Measurements from ENCODE around the gene CHCHD6.

CHCHD6 gene

GRCh38 chr3:126663750-126664149 is 40.3 kb upstream of the CHCHD6 start:
- no peak overlapping the region for H3K4me3 ChIP-seq (ENCODE audit: extremely low read depth, insufficient read depth, low read length, poor library complexity, severe bottlenecking)
- no peak overlapping the region for H3K27ac ChIP-seq (ENCODE audit: low read depth, low read length, severe bottlenecking)
- 83 to 84% methylated on average over 1 to 8 of the region's 8 CpGs for WGBS, 2 experiments (ENCODE audit: insufficient coverage in 2 of 2)
- no peaks in the 10 kb centered on the region for H3K9me3 ChIP-seq (ENCODE audit: control insufficient read depth, low read length)
- H3K36me3 ChIP-seq (ENCODE audit: control insufficient read depth, insufficient read depth, low read length): no peaks in the 10 kb centered on the region
- H3K4me1 ChIP-seq (ENCODE audit: control insufficient read depth, insufficient read depth, low read length, poor library complexity, severe bottlenecking): no peaks in the 10 kb centered on the region

DNA sequence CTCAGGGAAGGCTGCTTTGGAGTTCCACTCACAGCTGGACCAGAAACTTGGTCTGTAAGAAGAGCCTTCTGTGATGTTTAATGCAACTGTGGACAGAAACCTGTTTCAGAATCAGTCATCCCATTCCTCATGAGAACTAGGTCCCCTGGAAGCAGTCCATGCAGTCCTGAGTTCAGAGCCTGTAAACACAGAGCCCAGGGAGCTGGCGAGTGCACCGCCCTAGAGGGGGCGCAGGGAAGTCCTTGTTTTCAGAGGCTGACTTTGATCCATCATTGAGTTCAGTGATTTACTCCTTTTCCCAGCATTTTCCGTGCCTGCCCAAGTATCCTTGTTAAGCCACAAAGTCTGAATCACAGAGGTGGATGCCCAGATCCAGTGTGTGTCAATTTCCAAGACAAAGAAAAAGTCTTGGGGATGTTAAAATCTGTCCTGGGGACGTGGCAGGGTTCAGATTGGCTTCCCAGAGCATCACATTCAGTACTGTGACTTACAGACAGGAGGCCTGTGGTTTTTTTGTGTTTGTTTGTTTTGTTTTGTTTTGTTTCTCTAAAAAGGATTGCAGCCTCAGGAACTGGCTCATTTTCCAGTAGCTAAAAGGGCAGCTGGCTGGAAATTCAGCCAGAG is 39.3 kb upstream of the CHCHD6 start:
- no peak overlapping the region for H3K4me3 ChIP-seq (ENCODE audit: extremely low read depth, insufficient read depth, low read length, poor library complexity, severe bottlenecking)
- no peaks in the 10 kb centered on the region for H3K4me1 ChIP-seq (ENCODE audit: control insufficient read depth, insufficient read depth, low read length, poor library complexity, severe bottlenecking)
- WGBS, 2 experiments (ENCODE audit: insufficient coverage in 2 of 2): 63 to 81% methylated on average over 3 to 5 of the region's 5 CpGs
- H3K9me3 ChIP-seq (ENCODE audit: control insufficient read depth, low read length): no peaks in the 10 kb centered on the region
- no peak overlapping the region for H3K27ac ChIP-seq (ENCODE audit: low read depth, low read length, severe bottlenecking)
- H3K36me3 ChIP-seq (ENCODE audit: control insufficient read depth, insufficient read depth, low read length): no peaks in the 10 kb centered on the region

DNA sequence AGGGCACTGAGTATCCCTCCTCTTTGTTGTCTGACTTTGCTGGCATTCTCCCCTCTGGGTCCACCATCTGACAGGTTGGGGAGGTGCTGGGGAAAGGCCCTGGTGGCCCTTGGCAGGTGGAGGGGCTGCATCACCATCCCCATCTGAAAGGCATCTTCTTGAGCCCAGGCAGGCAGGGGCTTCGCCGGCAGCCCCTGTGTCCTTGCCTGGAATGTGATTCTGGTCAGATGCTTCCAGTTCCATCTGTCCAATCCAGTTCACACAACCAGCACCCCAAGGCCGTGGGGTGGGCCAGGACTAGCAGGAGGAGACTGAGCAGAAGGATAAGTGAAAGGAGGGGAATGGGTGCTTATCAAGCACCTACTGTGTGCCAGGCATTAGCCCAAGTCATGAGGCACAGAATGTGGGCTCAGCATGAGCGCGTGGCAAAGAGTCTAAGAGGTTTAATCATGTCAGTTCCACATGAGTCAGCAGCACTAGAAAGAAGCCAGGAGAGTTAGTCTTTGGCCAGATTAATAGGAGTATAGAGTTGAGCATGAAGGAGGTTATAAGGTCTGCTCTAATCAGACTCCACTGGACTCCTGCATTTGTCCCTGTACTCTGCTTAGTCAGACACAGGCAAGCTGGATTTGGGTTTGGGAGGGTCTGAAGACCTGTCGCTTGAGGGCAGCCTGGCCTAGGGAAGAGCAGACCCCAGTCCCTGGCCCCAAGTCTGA is 38.7 kb upstream of the CHCHD6 start:
- Histone ChIP-seq H3K27ac (ENCODE audit: low read depth, low read length, severe bottlenecking) (no peak overlapping the region), H3K4me1 (ENCODE audit: control insufficient read depth, insufficient read depth, low read length, poor library complexity, severe bottlenecking) (no peaks in the 10 kb centered on the region), H3K36me3 (ENCODE audit: control insufficient read depth, insufficient read depth, low read length) (no peaks in the 10 kb centered on the region), H3K4me3 (ENCODE audit: extremely low read depth, insufficient read depth, low read length, poor library complexity, severe bottlenecking) (no peak overlapping the region), H3K9me3 (ENCODE audit: control insufficient read depth, low read length) (no peaks in the 10 kb centered on the region)
- WGBS, 2 experiments (ENCODE audit: insufficient coverage in 2 of 2): 89 to 91% methylated on average over 4 to 5 of the region's 6 CpGs

- WGBS, 2 experiments (ENCODE audit: insufficient coverage in 2 of 2): 92 to 94% methylated on average over 14 to 15 of the region's 15 CpGs
- H3K36me3 ChIP-seq (ENCODE audit: control insufficient read depth, insufficient read depth, low read length): no peaks in the 10 kb centered on the region
Measured at GRCh38 chr3:126665959-126666657, 37.9 kb upstream of the CHCHD6 start.

GRCh38 chr3:126666658-126667528 is 37.1 kb upstream of the CHCHD6 start:
- Histone ChIP-seq H3K4me1 (ENCODE audit: control insufficient read depth, insufficient read depth, low read length, poor library complexity, severe bottlenecking) (no peaks in the 10 kb centered on the region), H3K36me3 (ENCODE audit: control insufficient read depth, insufficient read depth, low read length) (no peaks in the 10 kb centered on the region), H3K27ac (ENCODE audit: low read depth, low read length, severe bottlenecking) (no peak overlapping the region), H3K4me3 (ENCODE audit: extremely low read depth, insufficient read depth, low read length, poor library complexity, severe bottlenecking) (no peak overlapping the region), H3K9me3 (ENCODE audit: control insufficient read depth, low read length) (no peaks in the 10 kb centered on the region)
- 87 to 92% methylated on average over 14 of the region's 15 CpGs for WGBS, 2 experiments (ENCODE audit: insufficient coverage in 2 of 2)

More at GRCh38 chr3:126665959-126666657, 37.9 kb upstream of the CHCHD6 start:
- H3K27ac ChIP-seq (ENCODE audit: low read depth, low read length, severe bottlenecking): no peak overlapping the region
- H3K4me1 ChIP-seq (ENCODE audit: control insufficient read depth, insufficient read depth, low read length, poor library complexity, severe bottlenecking): no peaks in the 10 kb centered on the region
- H3K4me3 ChIP-seq (ENCODE audit: extremely low read depth, insufficient read depth, low read length, poor library complexity, severe bottlenecking): no peak overlapping the region
- H3K9me3 ChIP-seq (ENCODE audit: control insufficient read depth, low read length): no peaks in the 10 kb centered on the region

DNA sequence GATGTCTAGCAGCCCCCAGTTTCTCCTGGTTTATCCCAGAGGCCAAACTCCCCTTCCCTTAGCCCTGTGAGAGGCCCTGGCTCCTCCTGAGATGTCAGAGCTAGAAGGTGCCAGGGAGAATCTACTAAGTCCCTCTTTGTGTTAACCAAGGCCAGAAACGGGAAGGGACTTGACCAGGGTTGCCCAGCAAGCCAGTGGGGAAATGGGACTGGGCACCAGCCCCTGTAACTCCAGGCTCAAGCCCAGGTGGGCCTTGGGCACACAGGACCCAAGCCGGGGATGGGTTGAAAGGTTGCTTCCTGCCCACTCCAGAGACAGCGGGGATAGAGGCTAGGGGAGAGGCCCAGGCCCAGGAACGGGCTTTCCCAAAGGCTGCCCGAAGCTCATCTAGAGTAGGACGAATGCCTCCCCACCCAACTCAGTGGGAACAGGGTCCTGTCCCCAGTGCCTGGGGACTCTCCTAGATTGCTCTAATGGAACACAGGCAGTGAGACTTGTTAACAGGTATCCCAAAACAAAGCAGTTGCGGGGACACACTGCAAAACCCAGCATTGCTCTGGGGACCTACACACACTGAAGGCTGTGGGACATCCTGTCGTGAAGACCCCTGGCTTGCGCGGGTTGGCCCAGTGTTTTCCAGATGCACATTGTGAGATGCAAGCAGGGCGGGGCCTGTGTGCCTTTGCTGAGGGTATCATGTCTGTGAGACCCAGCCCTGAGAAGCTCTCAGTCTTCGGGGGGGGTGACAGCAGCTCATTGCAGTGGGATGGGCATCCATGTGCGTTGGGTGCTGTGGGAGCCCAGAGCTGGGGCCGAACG is 36.2 kb upstream of the CHCHD6 start:
- WGBS, 2 experiments (ENCODE audit: insufficient coverage in 2 of 2): 86 to 89% methylated on average over 15 of the region's 15 CpGs
- H3K36me3 ChIP-seq (ENCODE audit: control insufficient read depth, insufficient read depth, low read length): no peaks in the 10 kb centered on the region
- H3K9me3 ChIP-seq (ENCODE audit: control insufficient read depth, low read length): no peaks in the 10 kb centered on the region
- H3K4me1 ChIP-seq (ENCODE audit: control insufficient read depth, insufficient read depth, low read length, poor library complexity, severe bottlenecking): no peaks in the 10 kb centered on the region
- H3K4me3 ChIP-seq (ENCODE audit: extremely low read depth, insufficient read depth, low read length, poor library complexity, severe bottlenecking): no peak overlapping the region
- H3K27ac ChIP-seq (ENCODE audit: low read depth, low read length, severe bottlenecking): no peak overlapping the region

DNA sequence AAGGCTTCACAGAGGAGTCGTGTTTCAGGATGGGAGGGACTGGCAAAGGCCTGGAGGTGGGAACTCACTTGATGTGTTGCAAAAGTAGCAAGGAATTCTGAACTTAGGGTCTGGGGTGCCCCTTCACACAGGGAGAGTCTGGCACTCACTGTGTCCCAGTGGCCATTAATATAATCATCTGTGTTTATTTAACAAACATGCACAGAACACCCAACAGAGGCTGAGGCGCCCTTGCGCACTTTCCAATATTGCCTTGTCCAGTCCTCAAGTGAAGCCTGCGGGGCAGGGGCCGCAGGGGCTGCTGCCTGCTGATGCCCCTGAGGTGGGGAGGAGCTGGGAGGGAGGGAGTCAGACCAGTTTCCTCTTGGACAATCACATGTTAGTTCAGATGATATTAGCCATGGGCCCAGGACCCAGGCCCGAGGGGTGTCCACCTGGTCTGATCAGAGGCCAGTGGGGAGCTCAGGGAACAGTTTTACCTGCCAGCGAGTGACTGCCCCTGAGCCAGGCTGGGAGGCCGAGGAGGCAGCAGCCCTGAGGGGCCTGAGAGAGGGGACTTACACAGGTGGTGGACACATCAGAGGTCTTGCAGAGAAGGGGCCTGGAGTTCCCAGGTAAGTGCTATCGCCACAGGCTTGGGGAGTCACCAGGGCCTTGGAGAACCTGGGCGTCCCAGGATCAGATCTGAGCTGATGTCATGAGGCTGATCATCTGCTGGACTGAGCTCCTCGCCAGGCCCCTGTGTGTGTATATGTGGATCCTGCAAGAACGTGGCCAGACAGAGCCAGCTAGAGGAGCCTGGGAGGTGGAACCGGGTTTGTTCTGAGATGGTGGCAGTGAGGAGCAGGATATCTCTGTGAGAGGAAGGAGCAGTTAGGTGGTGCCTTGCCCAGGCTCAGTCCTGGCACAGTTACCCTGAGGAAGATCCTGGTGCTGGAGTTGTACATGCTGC is 35.3 kb upstream of the CHCHD6 start:
- H3K27ac ChIP-seq (ENCODE audit: low read depth, low read length, severe bottlenecking): no peak overlapping the region
- 91 to 95% methylated on average over 9 to 12 of the region's 13 CpGs for WGBS, 2 experiments (ENCODE audit: insufficient coverage in 2 of 2)
- H3K9me3 ChIP-seq (ENCODE audit: control insufficient read depth, low read length): peaks cover 5% of the 10 kb centered on the region
- no peaks in the 10 kb centered on the region for H3K4me1 ChIP-seq (ENCODE audit: control insufficient read depth, insufficient read depth, low read length, poor library complexity, severe bottlenecking)
- no peaks in the 10 kb centered on the region for H3K36me3 ChIP-seq (ENCODE audit: control insufficient read depth, insufficient read depth, low read length)
- H3K4me3 ChIP-seq (ENCODE audit: extremely low read depth, insufficient read depth, low read length, poor library complexity, severe bottlenecking): no peak overlapping the region

- Histone ChIP-seq H3K4me3 (ENCODE audit: extremely low read depth, insufficient read depth, low read length, poor library complexity, severe bottlenecking) (no peak overlapping the region), H3K4me1 (ENCODE audit: control insufficient read depth, insufficient read depth, low read length, poor library complexity, severe bottlenecking) (no peaks in the 10 kb centered on the region), H3K9me3 (ENCODE audit: control insufficient read depth, low read length) (peaks cover 15% of the 10 kb centered on the region), H3K36me3 (ENCODE audit: control insufficient read depth, insufficient read depth, low read length) (no peaks in the 10 kb centered on the region), H3K27ac (ENCODE audit: low read depth, low read length, severe bottlenecking) (no peak overlapping the region)
- WGBS, 2 experiments (ENCODE audit: insufficient coverage in 2 of 2): no CpG with 5 or more reads among the region's 1 CpG
Measured at GRCh38 chr3:126671521-126671920, 32.5 kb upstream of the CHCHD6 start.

DNA sequence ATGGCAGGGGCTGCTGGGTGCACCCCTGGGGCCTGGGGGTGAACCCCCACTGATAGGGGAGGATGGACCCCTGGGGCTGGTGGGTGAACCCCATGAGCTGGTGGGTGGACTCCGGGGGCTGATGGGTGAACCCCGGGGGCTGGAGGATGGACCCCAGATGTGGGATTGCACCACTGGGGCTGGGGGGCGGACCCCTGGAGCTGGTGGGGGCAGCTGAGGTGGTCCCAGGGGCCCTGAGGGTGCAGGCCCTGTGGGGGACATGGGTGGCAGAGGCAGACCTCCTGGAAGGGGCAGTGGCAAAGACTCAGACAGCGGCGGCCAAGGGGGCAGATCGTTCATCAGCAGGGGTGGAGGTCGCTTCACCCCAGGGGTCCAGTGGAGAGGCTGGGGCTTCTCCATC is 31.7 kb upstream of the CHCHD6 start:
- WGBS, 2 experiments (ENCODE audit: insufficient coverage in 2 of 2): 84 to 94% methylated on average over 5 of the region's 7 CpGs
- peaks cover 15% of the 10 kb centered on the region for H3K9me3 ChIP-seq (ENCODE audit: control insufficient read depth, low read length)
- H3K4me3 ChIP-seq (ENCODE audit: extremely low read depth, insufficient read depth, low read length, poor library complexity, severe bottlenecking): no peak overlapping the region
- H3K4me1 ChIP-seq (ENCODE audit: control insufficient read depth, insufficient read depth, low read length, poor library complexity, severe bottlenecking): no peaks in the 10 kb centered on the region
- H3K27ac ChIP-seq (ENCODE audit: low read depth, low read length, severe bottlenecking): no peak overlapping the region
- H3K36me3 ChIP-seq (ENCODE audit: control insufficient read depth, insufficient read depth, low read length): no peaks in the 10 kb centered on the region
